K562 (cell line): Measurements from ENCODE around the gene ADARB2. TPM values are rescaled to one million over a fixed set of nuclear protein-coding genes. Genes with fewer than 3 reads are reported as not detected.

Experiments used
- CBFA2T2 ChIP-seq: fragments of 450-650 bp; conservative IDR thresholded peaks from 2 replicates; pipeline ENCODE4 v1.6.1; 2017; ENCODE audit warnings: mild to moderate bottlenecking
- FOXJ3 ChIP-seq: sonication (generic); formaldehyde crosslinking; IDR thresholded peaks from 2 replicates; pipeline ENCODE4 v1.4.0; 2020; ENCODE audit warnings: mild to moderate bottlenecking, missing genetic modification reagents
- SREBF2 ChIP-seq: sonication (generic); formaldehyde crosslinking; IDR thresholded peaks from 2 replicates; pipeline ENCODE4 v1.4.0; 2020; ENCODE audit warnings: mild to moderate bottlenecking, missing genetic modification reagents
- ZKSCAN1 ChIP-seq: fragments of 150-350 bp; IDR thresholded peaks from 2 replicates; pipeline ENCODE4 v1.6.1; 2016; ENCODE audit warnings: low read depth, low read length
- polyA plus RNA-seq, 8 experiments: library from polyadenylated mRNA; depleted of rRNA in 4 of 8; stranded (reverse) in 5 of 8; unstranded in 3 of 8; fragments of >200 nt; fragmentation: Nextera tagmentation in 2 of 8; fragmentation: Illumina TruSeq in 1 of 8; extraction: Ambion mirVana in 2 of 8; extraction: Trizol in 1 of 8; gene quantifications; 2 replicates each; pipeline versions ENCODE4 v1.2.1 to v1.2.3, GENCODE V29; 2011 to 2014; ENCODE audit warnings: inconsistent platforms in 1 of 8, missing spikeins in 1 of 8
- total RNA-seq, 7 experiments: library from RNA; depleted of rRNA in 6 of 7; stranded (reverse); fragments of >200 nt in 6 of 7; fragmentation: Illumina TruSeq in 2 of 7; extraction: Trizol in 2 of 7; gene quantifications; 2 replicates each; pipeline versions ENCODE4 v1.2.1 to v1.2.3, GENCODE V29; 2011 to 2021; ENCODE audit warnings: low replicate concordance in 1 of 7
- TF ChIP-seq, protein P1 (sequence below): fragments of 250-450 bp; sonication (Bioruptor Pico); IDR thresholded peaks from 2 replicates; pipeline ENCODE4 v1.9.0; 2021; ENCODE audit warnings: mild to moderate bottlenecking, inconsistent platforms
- TF ChIP-seq, protein P2 (sequence below): sonication (generic); formaldehyde crosslinking; IDR thresholded peaks from 2 replicates; pipeline ENCODE4 v1.8.1; 2023; ENCODE audit warnings: missing genetic modification reagents, mild to moderate bottlenecking, borderline replicate concordance

Gene ADARB2
- total and polyA plus RNA-seq, 9 of the 15 experiments (the other 6 are each of a cell fraction or from before 2014, with no cell fraction given): not detected

DNA sequence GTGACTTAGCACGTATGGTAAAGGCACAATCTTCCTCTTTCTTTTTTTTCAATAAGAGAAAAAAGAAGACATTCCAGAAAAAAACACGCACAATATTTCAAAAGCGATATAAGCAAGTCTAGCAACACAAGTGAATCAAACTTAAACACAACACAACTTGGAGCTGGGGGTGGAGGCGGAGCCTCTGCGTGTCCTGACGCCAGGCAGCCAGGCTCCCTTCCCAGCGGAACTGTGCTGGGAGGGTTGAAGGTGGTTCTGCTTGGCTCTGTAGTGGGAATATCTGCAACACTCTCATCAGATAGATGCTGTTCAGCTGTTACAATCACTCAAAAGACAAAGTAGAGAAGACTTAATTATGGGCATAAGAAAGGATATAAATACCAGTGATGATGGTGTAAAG lies 469.8 kb downstream of the ADARB2 start (continued):
- TF ChIP-seq ZKSCAN1: no peak
- TF ChIP-seq, protein P1, sequence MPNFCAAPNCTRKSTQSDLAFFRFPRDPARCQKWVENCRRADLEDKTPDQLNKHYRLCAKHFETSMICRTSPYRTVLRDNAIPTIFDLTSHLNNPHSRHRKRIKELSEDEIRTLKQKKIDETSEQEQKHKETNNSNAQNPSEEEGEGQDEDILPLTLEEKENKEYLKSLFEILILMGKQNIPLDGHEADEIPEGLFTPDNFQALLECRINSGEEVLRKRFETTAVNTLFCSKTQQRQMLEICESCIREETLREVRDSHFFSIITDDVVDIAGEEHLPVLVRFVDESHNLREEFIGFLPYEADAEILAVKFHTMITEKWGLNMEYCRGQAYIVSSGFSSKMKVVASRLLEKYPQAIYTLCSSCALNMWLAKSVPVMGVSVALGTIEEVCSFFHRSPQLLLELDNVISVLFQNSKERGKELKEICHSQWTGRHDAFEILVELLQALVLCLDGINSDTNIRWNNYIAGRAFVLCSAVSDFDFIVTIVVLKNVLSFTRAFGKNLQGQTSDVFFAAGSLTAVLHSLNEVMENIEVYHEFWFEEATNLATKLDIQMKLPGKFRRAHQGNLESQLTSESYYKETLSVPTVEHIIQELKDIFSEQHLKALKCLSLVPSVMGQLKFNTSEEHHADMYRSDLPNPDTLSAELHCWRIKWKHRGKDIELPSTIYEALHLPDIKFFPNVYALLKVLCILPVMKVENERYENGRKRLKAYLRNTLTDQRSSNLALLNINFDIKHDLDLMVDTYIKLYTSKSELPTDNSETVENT (CRISPR knock-in tag): no peak
- no peak for TF ChIP-seq SREBF2 (CRISPR knock-in tag)
- TF ChIP-seq, protein P2, sequence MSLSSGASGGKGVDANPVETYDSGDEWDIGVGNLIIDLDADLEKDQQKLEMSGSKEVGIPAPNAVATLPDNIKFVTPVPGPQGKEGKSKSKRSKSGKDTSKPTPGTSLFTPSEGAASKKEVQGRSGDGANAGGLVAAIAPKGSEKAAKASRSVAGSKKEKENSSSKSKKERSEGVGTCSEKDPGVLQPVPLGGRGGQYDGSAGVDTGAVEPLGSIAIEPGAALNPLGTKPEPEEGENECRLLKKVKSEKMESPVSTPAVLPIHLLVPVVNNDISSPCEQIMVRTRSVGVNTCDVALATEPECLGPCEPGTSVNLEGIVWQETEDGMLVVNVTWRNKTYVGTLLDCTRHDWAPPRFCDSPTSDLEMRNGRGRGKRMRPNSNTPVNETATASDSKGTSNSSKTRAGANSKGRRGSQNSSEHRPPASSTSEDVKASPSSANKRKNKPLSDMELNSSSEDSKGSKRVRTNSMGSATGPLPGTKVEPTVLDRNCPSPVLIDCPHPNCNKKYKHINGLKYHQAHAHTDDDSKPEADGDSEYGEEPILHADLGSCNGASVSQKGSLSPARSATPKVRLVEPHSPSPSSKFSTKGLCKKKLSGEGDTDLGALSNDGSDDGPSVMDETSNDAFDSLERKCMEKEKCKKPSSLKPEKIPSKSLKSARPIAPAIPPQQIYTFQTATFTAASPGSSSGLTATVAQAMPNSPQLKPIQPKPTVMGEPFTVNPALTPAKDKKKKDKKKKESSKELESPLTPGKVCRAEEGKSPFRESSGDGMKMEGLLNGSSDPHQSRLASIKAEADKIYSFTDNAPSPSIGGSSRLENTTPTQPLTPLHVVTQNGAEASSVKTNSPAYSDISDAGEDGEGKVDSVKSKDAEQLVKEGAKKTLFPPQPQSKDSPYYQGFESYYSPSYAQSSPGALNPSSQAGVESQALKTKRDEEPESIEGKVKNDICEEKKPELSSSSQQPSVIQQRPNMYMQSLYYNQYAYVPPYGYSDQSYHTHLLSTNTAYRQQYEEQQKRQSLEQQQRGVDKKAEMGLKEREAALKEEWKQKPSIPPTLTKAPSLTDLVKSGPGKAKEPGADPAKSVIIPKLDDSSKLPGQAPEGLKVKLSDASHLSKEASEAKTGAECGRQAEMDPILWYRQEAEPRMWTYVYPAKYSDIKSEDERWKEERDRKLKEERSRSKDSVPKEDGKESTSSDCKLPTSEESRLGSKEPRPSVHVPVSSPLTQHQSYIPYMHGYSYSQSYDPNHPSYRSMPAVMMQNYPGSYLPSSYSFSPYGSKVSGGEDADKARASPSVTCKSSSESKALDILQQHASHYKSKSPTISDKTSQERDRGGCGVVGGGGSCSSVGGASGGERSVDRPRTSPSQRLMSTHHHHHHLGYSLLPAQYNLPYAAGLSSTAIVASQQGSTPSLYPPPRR: no peak
- TF ChIP-seq CBFA2T2: no peak
- no peak for TF ChIP-seq FOXJ3 (CRISPR knock-in tag)
